ENCODE measurements around the gene GEN1.

Gene GEN1

DNA sequence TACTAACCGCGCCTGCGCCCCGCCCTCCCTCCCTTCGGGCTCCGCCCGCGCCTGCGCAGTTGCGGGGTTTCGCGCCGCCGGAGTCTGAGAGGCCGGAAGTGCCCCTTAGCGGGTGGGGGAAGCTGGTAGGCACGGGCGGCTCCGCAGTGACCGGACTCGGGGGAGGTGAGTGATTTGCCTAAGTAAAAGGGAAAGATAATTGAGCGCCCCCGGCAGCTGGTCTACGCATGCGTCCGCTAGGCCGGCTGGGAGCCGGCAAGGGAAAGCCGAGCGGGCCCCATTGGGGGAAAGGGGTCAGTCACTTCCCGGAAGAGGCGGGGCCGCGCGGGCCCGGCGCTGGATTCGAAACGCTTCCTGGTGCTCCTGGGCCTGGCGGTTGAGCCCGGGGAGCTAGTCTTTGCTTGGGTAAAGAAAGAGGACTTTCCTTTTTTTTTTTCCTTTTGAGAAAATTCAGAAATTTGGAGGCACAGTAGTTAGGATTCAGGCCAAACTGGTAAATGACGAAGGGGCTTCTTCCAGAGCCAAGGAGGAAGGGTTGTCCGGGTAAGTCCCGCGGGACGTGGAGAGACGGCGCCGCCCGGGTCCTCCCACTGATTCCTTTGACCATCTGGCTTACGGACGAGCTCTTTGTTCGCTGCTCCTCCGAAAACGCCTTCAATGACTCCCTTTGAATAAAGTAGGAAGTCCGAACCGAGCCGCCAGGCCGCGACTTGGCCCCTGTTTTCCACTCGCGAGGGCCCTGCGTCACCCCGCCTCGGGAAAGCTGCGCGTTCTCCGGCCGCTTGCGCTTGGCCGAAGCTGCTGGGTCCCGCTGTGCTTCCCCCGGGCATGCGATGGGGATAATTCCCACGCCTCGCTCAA, at the start of gene GEN1, which contains the start of gene SMC6:
TSS of gene GEN1 (plus strand) at position 336 of the 861 bp plus-strand sequence. CDS start 5,806 bp downstream, outside the sequence.
TSS of gene SMC6 (minus strand) at position 8 of the 861 bp plus-strand sequence. CDS start 7,864 bp downstream, outside the sequence.
- DNase-seq (ENCODE audit: low spot score): peak; percentile 91

- no peak for DNase-seq (ENCODE audit: low spot score)
Measured at GRCh38 chr2:17706845-17707244, 47.1 kb upstream of the GEN1 start.

DNA sequence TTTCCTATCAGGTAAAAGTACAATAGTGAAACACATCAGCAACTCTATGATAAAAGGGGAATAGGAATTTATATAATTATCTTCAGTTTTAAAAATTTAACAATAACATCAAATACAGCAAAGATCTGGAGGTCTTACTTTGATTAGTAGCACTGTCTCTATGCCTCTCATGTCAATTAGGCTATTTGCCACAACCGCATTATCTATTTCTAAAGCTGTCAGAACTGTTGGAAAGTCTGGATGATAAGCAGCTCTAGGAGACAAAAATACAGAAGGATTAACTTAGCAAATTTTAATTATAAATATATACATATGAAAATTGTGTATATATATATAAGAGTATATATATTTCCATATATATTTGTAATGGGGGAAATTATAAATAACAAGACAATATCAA, 45.4 kb upstream of the GEN1 start:
- no peak for DNase-seq (ENCODE audit: low spot score)

DNA sequence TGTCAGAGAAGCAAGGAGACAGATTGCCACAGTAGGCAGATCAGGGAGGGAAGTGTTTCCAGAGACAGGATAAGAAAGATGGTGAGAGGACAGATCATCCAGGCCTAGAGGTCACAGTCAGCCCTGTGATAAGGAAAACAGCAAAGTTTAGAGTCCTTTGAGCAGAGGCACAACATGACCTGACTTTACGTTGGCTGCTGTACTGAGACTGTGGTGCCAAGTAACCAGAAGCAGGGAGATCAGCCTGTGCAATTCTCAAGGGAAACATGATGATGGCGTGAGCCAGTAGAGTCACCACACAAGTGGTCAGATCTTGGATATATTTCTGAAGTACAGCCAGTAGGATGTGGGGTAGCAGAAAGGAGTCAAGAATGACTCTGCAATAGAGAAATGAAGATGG, 44.0 kb upstream of the GEN1 start:
- no peak for DNase-seq (ENCODE audit: low spot score)

DNA sequence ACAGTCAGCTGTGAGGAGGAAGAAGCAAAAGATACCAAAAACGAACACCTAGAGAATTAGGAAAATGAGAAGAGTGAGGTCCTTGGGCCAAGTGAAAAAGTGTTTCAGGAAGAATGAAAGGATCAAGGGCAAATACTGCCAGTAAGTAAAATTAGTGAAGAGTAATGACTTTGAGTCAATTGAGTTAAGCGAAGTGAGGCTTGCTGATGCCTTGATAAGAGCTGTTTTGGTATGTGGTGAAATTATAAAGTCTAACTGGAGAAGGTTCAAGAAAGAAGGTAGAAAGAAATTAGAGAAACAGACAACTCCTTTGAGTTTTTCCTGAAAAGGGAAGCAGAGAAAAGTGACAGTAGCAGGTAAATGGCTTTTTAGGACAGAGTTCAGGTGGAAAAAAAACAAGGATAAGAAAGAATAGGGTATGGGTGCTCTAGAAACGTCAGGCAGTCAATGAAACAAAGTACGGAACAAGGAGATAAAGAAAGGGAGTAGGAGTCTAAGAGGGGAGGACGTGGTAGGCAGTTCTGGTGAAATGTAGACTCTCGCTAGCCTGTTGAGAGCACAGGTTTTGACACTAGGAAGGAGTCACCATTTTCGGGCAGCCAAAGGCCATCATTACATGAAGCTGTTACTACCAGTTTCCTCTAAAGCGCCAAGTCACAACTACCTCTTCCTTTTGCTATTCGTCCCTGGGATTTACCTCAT, 43.2 kb upstream of the GEN1 start:
- DNase-seq (ENCODE audit: low spot score): no peak

GRCh38 chr2:17713291-17713690, 40.6 kb upstream of the GEN1 start:
- DNase-seq (ENCODE audit: low spot score): no peak

DNA sequence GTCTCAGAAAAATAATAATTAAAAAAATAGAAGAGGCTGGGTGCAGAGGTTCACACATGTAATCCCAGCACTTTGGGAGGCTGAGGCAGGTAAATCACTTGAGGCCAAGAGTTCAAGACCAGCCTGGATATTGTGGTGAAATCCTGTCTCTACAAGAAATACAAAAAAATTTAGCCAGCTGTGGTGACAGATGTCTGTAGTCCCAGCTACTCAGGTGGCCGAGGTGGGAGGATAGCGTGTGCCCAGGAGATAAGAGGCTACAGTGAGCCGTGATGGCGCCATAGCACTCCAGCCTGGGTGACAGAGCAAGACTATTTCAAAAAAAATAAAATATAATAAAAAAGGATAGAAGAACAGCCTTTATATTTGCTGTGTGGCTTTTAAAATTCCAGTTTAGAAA, 36.3 kb upstream of the GEN1 start:
- DNase-seq (ENCODE audit: low spot score): no peak

DNA sequence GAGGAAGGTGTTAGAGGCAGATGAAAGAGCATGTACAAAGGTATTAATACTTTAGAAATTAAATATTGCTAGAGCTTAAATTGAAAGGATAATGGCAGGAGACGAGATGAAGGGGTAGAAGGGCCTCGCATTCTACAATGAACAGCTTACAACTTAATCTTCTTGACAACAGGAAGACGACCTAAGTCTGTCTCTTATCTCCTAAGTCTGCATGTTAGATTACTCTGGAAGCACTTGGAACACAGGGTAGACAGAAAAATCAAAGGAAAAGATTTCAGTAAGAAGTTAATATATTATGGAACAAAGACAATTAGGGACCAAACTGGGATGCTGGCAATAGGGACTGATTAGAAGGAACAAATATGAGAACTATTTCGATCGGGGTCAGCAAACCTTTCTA, 35.2 kb upstream of the GEN1 start:
- DNase-seq (ENCODE audit: low spot score): no peak

GRCh38 chr2:17719562-17720371, 34.2 kb upstream of the GEN1 start:
- peak; percentile 18 for DNase-seq (ENCODE audit: low spot score)

DNA sequence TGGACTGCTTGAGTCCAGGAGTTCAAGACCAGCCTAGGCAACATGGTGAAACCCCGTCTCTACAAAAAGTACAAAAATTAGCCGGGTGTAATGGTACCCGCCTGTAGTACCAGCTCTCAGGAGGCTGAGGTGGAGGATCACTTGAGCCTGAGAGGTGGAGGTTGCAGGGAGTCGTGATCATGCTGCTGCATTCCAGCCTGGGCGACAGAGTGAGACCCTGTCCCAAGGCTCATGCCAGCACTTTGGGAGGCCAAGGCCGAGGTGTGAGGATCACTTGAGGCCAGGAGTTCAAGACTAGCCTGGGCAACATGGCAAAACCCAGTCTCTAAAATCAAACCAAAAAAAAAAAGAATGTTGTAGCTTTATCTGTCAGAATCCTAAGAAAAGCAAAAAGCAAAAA, 25.7 kb upstream of the GEN1 start:
- no peak for DNase-seq (ENCODE audit: low spot score)

GRCh38 chr2:17729880-17730279, 24.1 kb upstream of the GEN1 start:
- DNase-seq (ENCODE audit: low spot score): no peak

GRCh38 chr2:17733599-17733998, 20.3 kb upstream of the GEN1 start:
- no peak for DNase-seq (ENCODE audit: low spot score)

GRCh38 chr2:17735864-17736263, 18.1 kb upstream of the GEN1 start:
- no peak for DNase-seq (ENCODE audit: low spot score)

DNA sequence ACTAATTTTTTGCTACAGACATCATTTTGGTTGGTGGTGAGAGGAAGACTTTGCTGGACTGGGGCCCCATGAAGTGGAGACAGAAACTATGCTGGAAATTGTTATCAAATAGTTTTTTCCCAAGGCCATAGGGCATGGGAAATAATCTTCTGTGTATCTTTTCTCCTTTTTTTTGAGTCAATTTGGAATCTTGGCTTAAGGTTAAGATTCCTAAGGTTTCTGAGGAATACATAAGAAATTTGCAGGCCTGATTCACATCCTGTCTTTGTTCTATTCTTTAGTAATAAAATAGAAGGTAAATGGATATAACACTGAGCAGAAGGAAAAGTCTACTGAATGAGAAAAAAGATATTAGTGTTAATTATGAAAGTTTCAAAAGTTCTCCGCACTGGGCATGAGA, 16.9 kb upstream of the GEN1 start:
- no peak for DNase-seq (ENCODE audit: low spot score)

DNA sequence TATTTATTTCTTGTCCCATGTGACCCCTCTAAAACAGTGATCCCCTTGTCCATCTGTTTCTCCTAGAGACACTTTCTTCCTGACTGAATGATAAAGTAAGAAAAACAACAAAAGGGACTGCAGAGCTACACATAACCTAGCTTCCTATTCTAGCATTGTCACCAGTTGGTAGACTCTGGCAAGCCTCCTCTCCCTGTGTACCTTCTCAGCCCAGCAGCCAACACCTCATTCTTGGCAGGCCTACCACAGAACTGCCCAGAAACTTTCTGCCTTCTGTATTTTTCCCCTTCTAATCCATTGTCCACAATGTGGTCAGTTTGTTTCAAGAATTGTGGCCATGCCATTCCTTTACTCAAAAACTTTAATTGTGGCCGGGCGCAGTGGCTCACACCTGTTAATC, 13.7 kb upstream of the GEN1 start:
- no peak for DNase-seq (ENCODE audit: low spot score)

GRCh38 chr2:17747684-17748452, 6.1 kb upstream of the GEN1 start:
- no peak for DNase-seq (ENCODE audit: low spot score)

GRCh38 chr2:17748745-17749144, 5.2 kb upstream of the GEN1 start:
- no peak for DNase-seq (ENCODE audit: low spot score)

DNA sequence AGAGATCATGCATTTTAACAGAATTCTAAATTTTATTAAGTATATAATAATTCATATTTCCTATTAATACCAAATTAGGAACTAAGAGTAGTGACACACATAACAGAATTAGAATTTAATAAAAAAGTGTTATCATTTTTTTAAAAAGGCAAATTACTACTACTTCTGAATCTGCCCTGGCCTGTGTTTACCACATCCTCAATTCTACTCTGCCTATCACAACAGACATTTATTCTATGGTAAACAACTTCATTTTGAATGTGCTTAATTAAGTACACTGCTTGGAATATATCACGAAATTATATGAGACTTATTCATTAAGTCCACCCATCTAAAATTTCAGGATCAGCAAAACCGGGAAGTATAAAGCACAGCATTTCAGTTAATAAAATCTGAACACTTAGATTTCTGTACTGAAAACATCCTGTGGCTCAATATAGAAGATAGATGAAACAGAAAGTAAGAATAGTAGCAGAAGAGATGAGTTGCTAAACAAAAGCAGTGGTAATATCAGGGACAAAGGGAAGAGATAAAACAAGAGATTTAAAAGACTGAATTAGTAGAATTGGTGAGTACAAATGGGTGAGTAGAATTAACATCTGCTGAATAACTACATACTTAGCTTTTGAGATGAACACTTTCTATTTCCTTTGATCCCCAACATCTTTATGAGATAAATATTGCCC, 4.0 kb upstream of the GEN1 start:
- no peak for DNase-seq (ENCODE audit: low spot score)

DNA sequence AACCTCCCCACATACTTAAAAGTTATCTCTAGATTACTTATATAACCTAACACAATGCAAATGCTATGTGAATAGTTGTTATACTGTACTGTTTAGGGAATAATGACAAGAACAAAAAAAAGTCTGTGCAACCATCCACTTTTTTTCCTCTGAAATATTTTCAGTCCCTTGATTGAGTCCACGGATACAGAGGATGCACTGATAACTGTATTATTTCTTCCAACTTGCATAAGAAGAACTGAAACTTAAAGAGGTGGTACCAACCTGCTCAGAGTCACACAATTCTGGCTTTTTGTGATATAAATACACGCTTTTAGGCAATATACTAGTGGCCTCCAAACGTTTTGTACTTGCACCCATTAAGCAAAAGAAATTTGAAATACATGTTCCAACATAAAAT, 1.7 kb upstream of the GEN1 start:
- no peak for DNase-seq (ENCODE audit: low spot score)

- peak; percentile 53 for DNase-seq (ENCODE audit: low spot score)
Measured at GRCh38 chr2:17752892-17753802, 791 bp upstream of the GEN1 start.
